Measurements from ENCODE around the gene GRHL1.
"Not testable (repeated sequence)": the region's sequence is repeated elsewhere in the genome, so short reads cannot be mapped to it uniquely, and the experiment has no call there.

The GRHL1 gene

DNA sequence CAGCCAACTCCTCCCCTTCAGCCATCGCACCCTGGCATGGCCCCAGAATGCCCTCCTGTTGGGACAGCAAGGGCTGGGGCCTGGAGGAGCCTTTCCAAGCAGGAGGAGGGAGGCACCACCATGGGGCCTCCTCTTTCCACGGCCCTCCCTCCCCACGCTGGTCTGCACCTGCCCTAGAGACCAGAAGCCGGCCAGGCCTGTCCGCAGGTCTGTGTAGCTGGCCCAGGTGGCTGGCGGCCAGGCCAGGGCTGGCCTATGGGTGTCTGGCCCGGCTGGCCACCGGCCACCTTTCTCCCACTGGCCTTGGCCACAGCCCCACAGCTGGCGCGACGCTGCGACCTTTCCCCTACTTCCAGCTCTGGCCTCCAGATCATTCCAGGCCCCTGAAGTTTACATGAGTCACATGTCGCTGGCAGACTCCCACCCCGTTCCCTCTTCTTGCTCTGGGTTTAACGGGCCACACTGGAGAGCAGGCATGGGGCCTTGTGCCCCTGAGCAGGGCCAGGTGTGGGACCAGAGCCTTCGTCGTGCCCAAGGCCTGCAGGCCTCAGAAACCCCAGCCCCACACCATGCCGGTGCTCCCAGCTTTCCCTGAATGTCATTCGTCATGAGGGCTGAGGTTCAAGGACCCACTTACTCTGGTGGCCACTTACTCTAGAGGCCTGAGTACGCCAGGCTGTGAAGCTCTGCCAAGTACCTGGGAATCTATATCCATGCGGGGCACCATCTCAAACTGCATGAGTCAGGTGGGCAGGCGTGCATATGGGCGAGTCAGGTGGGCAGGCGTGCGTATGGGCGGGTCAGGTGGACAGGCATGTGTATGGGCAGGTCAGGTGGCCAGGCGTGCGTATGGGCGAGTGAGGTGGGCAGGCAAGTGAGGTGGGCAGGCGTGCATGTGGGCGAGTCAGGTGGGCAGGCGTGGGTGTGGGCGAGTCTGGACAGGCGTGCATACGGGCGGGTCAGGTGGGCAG is 58.6 kb downstream of the GRHL1 start:
- DNase-seq (ENCODE audit: low spot score): peak; percentile 69

DNA sequence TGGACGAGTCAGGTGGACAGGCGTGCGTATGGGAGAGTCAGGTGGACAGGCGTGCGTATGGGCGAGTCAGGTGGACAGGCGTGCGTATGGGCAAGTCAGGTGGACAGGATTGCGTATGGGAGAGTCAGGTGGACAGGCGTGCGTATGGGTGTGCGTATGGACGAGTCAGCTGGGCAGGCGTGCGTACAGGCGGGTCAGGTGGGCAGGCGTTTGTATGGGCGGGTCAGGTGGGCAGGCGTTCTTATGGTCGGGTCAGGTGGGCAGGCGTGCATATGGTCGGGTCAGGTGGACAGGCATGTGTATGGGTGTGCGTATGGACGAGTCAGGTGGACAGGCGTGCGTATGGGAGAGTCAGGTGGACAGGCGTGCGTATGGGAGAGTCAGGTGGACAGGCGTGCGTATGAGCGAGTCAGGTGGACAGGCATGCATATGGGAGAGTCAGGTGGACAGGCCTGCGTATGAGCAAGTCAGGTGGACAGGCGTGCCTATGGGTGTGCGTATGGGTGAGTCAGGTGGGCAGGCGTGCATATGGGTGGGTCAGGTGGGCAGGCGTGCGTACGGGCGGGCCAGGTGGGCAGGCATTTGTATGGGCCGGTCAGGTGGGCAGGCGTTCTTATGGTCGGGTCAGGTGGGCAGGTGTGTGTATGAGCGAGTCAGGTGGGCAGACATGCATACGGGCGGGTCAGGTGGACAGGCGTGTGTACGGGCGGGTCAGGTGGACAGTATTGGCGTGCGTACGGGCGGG is 59.5 kb downstream of the GRHL1 start:
- not testable (repeated sequence) for DNase-seq (ENCODE audit: low spot score)

DNA sequence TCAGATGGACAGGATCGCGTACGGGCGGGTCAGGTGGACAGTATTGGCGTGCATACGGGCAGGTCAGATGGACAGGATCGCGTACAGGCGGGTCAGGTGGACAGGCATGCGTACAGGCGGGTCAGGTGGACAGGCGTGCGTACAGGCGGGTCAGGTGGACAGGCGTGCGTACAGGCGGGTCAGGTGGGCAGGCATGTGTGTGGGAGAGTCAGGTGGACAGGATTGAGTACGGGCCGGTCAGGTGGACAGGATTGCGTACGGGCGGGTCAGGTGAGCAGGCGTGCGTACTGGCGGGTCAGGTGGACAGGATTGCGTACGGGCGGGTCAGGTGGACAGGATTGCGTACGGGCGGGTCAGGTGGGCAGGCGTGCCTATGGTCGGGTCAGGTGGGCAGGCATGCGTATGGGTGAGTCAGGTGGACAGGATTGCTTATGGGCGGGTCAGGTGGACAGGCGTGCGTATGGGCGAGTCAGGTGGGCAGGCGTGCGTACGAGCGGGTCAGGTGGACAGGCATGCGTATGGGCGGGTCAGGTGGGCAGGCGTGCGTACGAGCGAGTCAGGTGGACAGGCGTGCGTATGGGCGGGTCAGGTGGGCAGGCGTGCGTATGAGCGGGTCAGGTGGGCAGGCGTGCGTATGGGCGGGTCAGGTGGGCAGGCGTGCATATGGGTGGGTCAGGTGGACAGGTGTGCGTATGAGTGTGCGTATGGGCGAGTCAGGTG is 60.3 kb downstream of the GRHL1 start:
- DNase-seq (ENCODE audit: low spot score): not testable (repeated sequence)

DNA sequence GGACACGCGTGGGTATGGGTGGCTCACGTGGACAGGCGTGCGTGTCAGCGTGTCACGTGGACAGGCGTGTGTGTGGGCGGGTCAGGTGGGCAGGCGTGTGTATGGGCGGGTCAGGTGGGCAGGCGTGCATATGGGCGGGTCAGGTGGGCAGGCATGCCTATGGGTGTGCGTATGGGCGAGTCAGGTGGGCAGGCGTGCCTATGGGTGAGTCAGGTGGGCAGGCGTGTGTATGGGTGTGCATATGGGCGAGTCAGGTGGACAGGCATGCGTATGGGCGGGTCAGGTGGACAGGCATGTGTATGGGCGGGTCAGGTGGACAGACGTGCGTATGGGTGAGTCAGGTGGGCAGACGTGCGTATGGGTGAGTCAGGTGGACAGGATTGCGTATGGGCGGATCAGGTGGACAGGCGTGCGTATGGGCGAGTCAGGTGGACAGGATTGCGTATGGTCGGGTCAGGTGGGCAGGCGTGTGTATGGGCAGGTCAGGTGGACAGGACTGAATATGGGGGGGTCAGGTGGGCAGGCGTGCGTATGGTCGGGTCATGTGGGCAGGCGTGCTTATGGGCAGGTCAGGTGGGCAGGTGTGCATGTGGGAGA is 61.0 kb downstream of the GRHL1 start:
- DNase-seq (ENCODE audit: low spot score): not testable (repeated sequence)

- no peak for DNase-seq (ENCODE audit: low spot score)
Observed at GRCh38 chr2:10012963-10013461, 61.5 kb downstream of the GRHL1 start.

DNA sequence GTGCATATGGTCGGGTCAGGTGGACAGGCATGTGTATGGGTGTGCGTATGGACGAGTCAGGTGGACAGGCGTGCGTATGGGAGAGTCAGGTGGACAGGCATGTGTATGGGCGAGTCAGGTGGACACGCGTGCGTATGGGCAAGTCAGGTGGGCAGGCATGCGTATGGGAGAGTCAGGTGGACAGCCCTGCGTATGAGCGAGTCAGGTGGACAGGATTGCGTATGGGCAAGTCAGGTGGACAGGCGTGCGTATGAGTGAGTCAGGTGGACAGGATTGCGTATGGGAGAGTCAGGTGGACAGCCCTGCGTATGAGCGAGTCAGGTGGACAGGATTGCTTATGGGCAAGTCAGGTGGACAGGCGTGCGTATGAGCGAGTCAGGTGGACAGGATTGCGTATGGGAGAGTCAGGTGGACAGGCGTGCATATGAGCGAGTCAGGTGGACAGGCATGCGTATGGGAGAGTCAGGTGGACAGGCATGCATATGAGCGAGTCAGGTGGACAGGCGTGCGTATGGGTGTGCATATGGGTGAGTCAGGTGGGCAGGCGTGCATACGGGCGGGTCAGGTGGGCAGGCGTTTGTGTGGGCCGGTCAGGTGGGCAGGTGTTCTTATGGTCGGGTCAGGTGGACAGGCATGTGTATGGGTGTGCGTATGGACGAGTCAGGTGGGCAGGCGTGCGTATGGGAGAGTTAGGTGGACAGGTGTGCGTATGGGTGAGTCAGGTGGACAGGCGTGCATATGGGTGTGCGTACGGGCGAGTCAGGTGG is 62.3 kb downstream of the GRHL1 start:
- not testable (repeated sequence) for DNase-seq (ENCODE audit: low spot score)

DNA sequence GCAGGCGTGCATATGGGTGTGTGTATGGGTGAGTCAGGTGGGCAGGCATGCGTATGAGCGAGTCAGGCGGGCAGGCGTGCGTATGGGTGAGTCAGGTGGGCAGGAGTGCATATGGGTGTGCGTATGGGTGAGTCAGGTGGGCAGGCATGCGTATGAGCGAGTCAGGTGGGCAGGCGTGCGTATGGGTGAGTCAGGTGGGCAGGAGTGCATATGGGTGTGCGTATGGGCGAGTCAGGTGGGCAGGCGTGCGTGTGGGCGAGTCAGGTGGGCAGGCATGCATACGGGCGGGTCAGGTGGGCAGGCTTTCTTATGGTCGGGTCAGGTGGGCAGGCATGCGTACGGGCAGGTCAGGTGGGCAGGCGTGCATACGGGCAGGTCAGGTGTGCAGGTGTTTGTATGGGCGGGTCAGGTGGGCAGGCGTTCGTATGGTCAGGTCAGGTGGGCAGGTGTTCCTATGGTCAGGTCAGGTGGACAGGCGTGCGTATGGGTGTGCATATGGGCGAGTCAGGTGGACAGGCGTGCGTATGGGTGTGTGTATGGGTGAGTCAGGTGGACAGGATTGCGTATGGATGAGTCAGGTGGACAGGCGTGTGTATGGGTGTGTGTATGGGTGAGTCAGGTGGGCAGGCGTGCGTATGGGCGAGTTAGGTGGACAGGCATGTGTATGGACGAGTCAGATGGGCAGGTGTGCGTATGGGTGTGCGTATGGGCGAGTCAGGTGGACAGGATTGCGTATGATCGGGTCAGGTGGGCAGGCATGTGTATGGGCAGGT is 63.1 kb downstream of the GRHL1 start:
- DNase-seq (ENCODE audit: low spot score): no peak

- DNase-seq (ENCODE audit: low spot score): not testable (repeated sequence)
Observed at GRCh38 chr2:10015376-10015989, 64.0 kb downstream of the GRHL1 start.

- no peak for DNase-seq (ENCODE audit: low spot score)
Observed at GRCh38 chr2:10016001-10016801, 64.7 kb downstream of the GRHL1 start.

- DNase-seq (ENCODE audit: low spot score): peak; percentile 22
Observed at GRCh38 chr2:10016802-10017258, 65.3 kb downstream of the GRHL1 start.

- DNase-seq (ENCODE audit: low spot score): no peak
Observed at GRCh38 chr2:10017313-10017941, 65.9 kb downstream of the GRHL1 start.

GRCh38 chr2:10019174-10019573 is 67.7 kb downstream of the GRHL1 start:
- DNase-seq (ENCODE audit: low spot score): no peak

DNA sequence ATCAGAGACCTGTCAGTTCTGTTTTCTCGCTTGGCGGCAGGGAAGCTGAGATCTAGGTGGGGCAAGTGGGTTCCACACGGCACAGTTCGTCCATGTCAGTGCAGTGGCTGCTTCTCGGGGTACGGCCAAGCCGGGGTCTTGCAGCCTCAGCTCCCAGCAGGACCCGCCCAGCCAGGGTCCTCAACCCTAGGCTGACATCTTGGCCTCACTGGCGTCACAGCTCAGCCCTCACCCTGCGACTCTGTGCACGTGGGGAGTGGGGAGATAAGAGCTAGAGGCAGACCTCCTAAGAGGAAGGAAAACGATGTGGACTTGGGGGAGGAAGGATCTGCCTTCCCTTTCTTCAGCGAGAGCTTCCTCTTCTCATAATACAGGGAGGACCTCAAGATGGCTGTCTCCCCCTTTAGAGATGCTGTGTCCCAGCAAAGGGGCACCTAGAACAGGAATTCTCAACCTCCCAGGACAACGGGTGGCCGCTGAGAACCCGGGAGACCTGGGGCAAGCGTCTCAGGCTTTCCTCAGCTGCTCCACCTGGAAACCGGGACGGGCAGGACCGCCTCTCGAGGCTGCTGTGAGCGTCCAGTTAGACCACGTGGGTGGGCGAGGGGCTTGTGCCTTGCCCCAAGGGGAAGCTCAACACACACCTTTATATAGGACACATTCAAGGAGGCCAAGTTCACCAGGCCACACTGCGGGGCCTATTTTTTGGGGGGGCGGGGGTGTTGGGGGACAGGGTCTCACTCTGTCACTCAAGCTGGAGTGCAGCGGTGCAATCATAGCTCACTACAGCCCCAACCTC is 68.3 kb downstream of the GRHL1 start:
- no peak for DNase-seq (ENCODE audit: low spot score)

DNA sequence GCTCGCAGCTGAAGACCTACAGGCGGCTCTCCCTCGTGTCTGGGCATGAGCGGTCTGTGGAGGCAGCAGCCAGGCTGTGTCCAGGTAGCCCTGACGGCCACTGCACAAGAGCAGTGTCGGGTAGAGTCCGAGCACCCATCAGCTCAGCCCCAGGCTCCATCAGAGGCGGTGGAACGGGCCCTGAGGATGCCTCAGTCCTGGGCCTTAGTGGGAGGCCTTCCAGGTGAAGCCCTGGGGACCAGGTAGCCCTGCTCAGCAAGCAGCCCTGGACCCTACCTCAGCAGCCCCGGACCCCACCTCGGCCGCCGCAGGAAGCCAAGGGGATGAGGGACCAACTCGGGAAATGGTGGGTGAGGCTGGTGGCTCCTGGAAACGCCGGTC is 70.5 kb downstream of the GRHL1 start:
- DNase-seq (ENCODE audit: low spot score): no peak

GRCh38 chr2:10022445-10022844 is 71.0 kb downstream of the GRHL1 start:
- no peak for DNase-seq (ENCODE audit: low spot score)

- no peak for DNase-seq (ENCODE audit: low spot score)
Observed at GRCh38 chr2:10022966-10023662, 71.6 kb downstream of the GRHL1 start.
